PC-3 (cell line): ENCODE measurements around the gene MYO1F. TPM values are rescaled to one million over a fixed set of nuclear protein-coding genes. Genes with fewer than 3 reads are reported as not detected.

ENCODE experiments used
- ATAC-seq: fragments of 200-7000 bp; cut with Tn5 transposase; 2 replicates; pipeline ENCODE4 v1.9.1; 2020; ENCODE audit warnings: mild to moderate bottlenecking, moderate library complexity
- BruUV-seq: library from RNA; stranded (reverse); fragments of 400-500 nt; replicated peaks from 2 replicates; lab custom pipeline; 2021; lab: Mats Ljungman, UMichigan
- CTCF ChIA-PET: fragments of 300-600 bp; sonication (Branson Sonifier 250); formaldehyde crosslinking; loops from one replicate; lab custom pipeline; 2022; ENCODE audit warnings: antibody characterized with exemption; lab: Charles Lee
- POLR2A ChIA-PET: fragments of 300-600 bp; sonication (Branson Sonifier 250); formaldehyde crosslinking; loops from one replicate; lab custom pipeline; 2022; ENCODE audit warnings: antibody characterized with exemption; ENCODE audit not compliant: unreplicated experiment; lab: Charles Lee
- DNase-seq: peaks from one replicate; pipeline ENCODE4 v3.0.0-alpha.2; 2015
- H2AFZ ChIP-seq: fragments of 300-600 bp; sonication (generic); 2 replicates; pipeline ENCODE4 v1.6.0; 2016; ENCODE audit warnings: antibody characterized with exemption, low read length
- H3F3A ChIP-seq: fragments of 300-600 bp; sonication (generic); one replicate; pipeline ENCODE4 v1.6.0; 2017; ENCODE audit warnings: antibody characterized with exemption, low read length, control low read depth, mild to moderate bottlenecking; ENCODE audit not compliant: unreplicated experiment
- H3K27ac ChIP-seq: fragments of 300-600 bp; sonication (generic); 2 replicates; pipeline ENCODE4 v1.5.1; 2016; ENCODE audit warnings: mild to moderate bottlenecking, low read length
- H3K27me3 ChIP-seq: fragments of 300-600 bp; sonication (generic); 2 replicates; pipeline ENCODE4 v1.6.1; 2016; ENCODE audit warnings: low read length, mixed read lengths
- H3K36me3 ChIP-seq: fragments of 300-600 bp; sonication (generic); 2 replicates; pipeline ENCODE4 v1.6.1; 2016; ENCODE audit warnings: low read depth, mixed run types, low read length, mixed read lengths
- H3K4me1 ChIP-seq: fragments of 300-600 bp; sonication (generic); 2 replicates; pipeline ENCODE4 v1.5.1; 2016; ENCODE audit warnings: low read length; ENCODE audit not compliant: insufficient read depth
- H3K4me2 ChIP-seq: fragments of 300-600 bp; sonication (generic); 2 replicates; pipeline ENCODE4 v1.6.0; 2016; ENCODE audit warnings: low read length
- H3K4me3 ChIP-seq: fragments of 300-600 bp; sonication (generic); 2 replicates; pipeline ENCODE4 v1.5.1; 2016; ENCODE audit warnings: mild to moderate bottlenecking, low read length, mixed read lengths
- H3K79me2 ChIP-seq: fragments of 300-600 bp; sonication (generic); 2 replicates; pipeline ENCODE4 v1.6.1; 2017; ENCODE audit warnings: low read length, mixed read lengths
- H3K9ac ChIP-seq: fragments of 300-600 bp; sonication (generic); 2 replicates; pipeline ENCODE4 v1.6.0; 2016; ENCODE audit warnings: mild to moderate bottlenecking, low read length
- H3K9me2 ChIP-seq: fragments of 300-600 bp; sonication (generic); replicated peaks from 2 replicates; pipeline ENCODE4 v1.6.1; 2016; ENCODE audit warnings: mixed run types, low read length, mixed read lengths
- H3K9me3 ChIP-seq: fragments of 300-600 bp; sonication (generic); 2 replicates; pipeline ENCODE4 v1.6.1; 2016; ENCODE audit warnings: low read length, mixed read lengths
- H4K20me1 ChIP-seq: fragments of 300-600 bp; sonication (generic); 2 replicates; pipeline ENCODE4 v1.6.1; 2016; ENCODE audit warnings: low read length, mixed read lengths
- EZH2 ChIP-seq: fragments of 300-600 bp; sonication (generic); IDR thresholded peaks from one replicate; pipeline ENCODE4 v1.6.1; 2017; ENCODE audit warnings: antibody characterized with exemption, mild to moderate bottlenecking, low read length; ENCODE audit not compliant: unreplicated experiment
- EZH2phosphoT487 ChIP-seq: fragments of 300-600 bp; sonication (generic); IDR thresholded peaks from 2 replicates; pipeline ENCODE4 v1.6.1; 2018; ENCODE audit warnings: mild to moderate bottlenecking, antibody characterized with exemption, low read length, borderline replicate concordance
- intact Hi-C: fragments of 100-400 bp; cut with micrococcal nuclease; formaldehyde crosslinking; loops from 2 replicates; pipeline ENCODE4 v1.9.0; 2023
- total RNA-seq: library from RNA; depleted of rRNA; stranded (reverse); fragments of >200 nt; gene quantifications from 2 replicates; pipeline ENCODE4 v1.2.3, GENCODE V29; 2014
- TF ChIP-seq, protein P1 (sequence below): fragments of 300-600 bp; sonication (generic); conservative IDR thresholded peaks from 2 replicates; pipeline ENCODE4 v1.5.1; 2017; ENCODE audit warnings: antibody characterized with exemption, low read depth, mild to moderate bottlenecking, low read length

The MYO1F gene
- total RNA-seq, 1 experiment from 2014 or later: 2.0 TPM

DNA sequence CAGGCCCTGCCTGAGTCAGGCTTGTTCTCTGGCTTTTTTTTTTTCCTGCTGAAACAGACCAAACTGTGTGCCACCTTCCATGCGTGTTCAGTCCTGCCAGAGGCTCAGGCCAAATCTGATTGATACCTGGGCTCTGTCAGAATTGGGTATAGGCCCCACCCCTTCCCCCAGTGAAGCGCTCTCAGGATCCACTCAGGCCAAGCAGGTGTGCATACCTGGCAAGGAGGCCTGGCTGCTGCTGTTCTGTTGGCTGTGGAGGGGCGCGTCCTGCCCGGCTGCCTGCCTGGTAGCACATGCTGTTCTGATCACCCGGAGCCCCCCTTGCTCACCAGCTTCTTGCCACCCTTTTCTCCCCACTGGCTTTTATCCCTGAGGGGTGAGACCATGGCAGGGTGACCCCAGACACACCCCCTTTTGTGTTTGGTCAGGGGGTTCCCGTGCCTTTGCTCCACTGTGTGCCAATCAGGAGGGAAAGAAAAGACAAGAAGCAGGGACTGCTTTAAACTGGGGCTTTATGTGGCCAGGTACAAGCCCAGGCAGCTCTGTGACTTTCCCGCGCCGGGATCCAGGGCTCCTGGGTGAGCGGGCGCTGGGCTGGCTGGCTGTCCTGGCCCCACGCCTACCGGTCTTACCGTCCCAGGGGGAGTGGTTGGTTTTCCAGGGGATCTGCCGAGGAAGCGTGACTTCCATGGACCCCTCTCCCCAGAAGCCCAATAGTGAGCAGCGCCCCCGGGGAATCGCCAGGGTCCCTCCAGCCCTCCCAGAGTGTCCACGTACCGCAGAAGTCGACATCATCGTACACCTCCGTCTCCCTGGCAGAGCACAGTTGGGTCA is 87.5 kb downstream of the MYO1F start:
- H3K9me3 ChIP-seq: no peaks in the 10 kb centered on the region
- peaks cover 15% of the 10 kb centered on the region; the same call in 1 of the 2 replicates for H4K20me1 ChIP-seq
- no peaks in the 10 kb centered on the region for H3K9me2 ChIP-seq
- no peak overlapping the region for H2AFZ ChIP-seq
- no peak overlapping the region for H3K9ac ChIP-seq
- CTCF ChIA-PET: no interaction called here
- no peaks in the 10 kb centered on the region for H3K27me3 ChIP-seq
- H3F3A ChIP-seq: no peaks in the 10 kb centered on the region
- POLR2A ChIA-PET: no interaction called here
- no peak overlapping the region for H3K4me2 ChIP-seq
- intact Hi-C loops: no loop called here
- no peak for DNase-seq
- no peaks in the 10 kb centered on the region; the same call in 1 of the 2 replicates for H3K79me2 ChIP-seq
- H3K4me1 ChIP-seq: no peaks in the 10 kb centered on the region
- peak; percentile 10; the same call in 1 of the 2 replicates for ATAC-seq
- H3K4me3 ChIP-seq: no peak overlapping the region
- no peak overlapping the region for H3K27ac ChIP-seq
- peaks cover 44% of the 10 kb centered on the region for H3K36me3 ChIP-seq
- BruUV-seq: no TSS peak
- no peak for TF ChIP-seq EZH2
- no peak for TF ChIP-seq EZH2phosphoT487
- TF ChIP-seq, protein P1, sequence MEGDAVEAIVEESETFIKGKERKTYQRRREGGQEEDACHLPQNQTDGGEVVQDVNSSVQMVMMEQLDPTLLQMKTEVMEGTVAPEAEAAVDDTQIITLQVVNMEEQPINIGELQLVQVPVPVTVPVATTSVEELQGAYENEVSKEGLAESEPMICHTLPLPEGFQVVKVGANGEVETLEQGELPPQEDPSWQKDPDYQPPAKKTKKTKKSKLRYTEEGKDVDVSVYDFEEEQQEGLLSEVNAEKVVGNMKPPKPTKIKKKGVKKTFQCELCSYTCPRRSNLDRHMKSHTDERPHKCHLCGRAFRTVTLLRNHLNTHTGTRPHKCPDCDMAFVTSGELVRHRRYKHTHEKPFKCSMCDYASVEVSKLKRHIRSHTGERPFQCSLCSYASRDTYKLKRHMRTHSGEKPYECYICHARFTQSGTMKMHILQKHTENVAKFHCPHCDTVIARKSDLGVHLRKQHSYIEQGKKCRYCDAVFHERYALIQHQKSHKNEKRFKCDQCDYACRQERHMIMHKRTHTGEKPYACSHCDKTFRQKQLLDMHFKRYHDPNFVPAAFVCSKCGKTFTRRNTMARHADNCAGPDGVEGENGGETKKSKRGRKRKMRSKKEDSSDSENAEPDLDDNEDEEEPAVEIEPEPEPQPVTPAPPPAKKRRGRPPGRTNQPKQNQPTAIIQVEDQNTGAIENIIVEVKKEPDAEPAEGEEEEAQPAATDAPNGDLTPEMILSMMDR: no peak

GRCh38 chr19:8488365-8488764 is 88.9 kb downstream of the MYO1F start:
- ChIA-PET CTCF (no interaction called here), POLR2A (no interaction called here)
- no TSS peak for BruUV-seq
- Histone ChIP-seq H3K36me3 (peaks cover 54% of the 10 kb centered on the region), H3K27ac (no peak overlapping the region), H3K79me2 (peaks cover 5% of the 10 kb centered on the region; the same call in 1 of the 2 replicates), H4K20me1 (peaks cover 15% of the 10 kb centered on the region; the same call in 1 of the 2 replicates), H3K9me2 (no peaks in the 10 kb centered on the region), H3K4me2 (no peak overlapping the region), H2AFZ (no peak overlapping the region), H3K4me1 (no peaks in the 10 kb centered on the region), H3K9me3 (no peaks in the 10 kb centered on the region), H3K4me3 (no peak overlapping the region), H3K9ac (no peak overlapping the region), H3F3A (no peaks in the 10 kb centered on the region), H3K27me3 (no peaks in the 10 kb centered on the region)
- ATAC-seq (no peak), DNase-seq (no peak)
- intact Hi-C loops: no loop called here
- TF ChIP-seq, protein P1: no peak
- TF ChIP-seq EZH2phosphoT487 (no peak), EZH2 (no peak)
